Endothelial cell of umbilical vein (primary cell): ENCODE measurements around the gene TNFRSF1A. TPM values are rescaled to one million over a fixed set of nuclear protein-coding genes. Genes with fewer than 3 reads are reported as not detected.
A peak's percentile ranks its signal among the peaks of the same experiment; 100 is the strongest.

Experiments used
- BruUV-seq: library from RNA; stranded (reverse); fragments of 400-500 nt; replicated peaks from 2 replicates; lab custom pipeline; 2021; lab: Mats Ljungman, UMichigan
- CTCF ChIA-PET: fragments of 300-600, 350-600 bp; sonication (Branson Sonifier 250); formaldehyde crosslinking; loops from one replicate; lab custom pipeline; 2021; ENCODE audit warnings: antibody characterized with exemption, inconsistent platforms; lab: Charles Lee
- POLR2A ChIA-PET: fragments of 300-600, 350-600 bp; sonication (Branson Sonifier 250); formaldehyde crosslinking; loops from one replicate; lab custom pipeline; 2021; ENCODE audit warnings: antibody characterized with exemption, inconsistent platforms; lab: Charles Lee
- DNase-seq: peaks from one replicate; pipeline ENCODE4 v3.0.0-alpha.2; 2011; ENCODE audit warnings: low read depth, low spot score
- FAIRE-seq: peaks from 2 replicates; lab custom pipeline; 2011; peaks lifted over from hg19 to GRCh38; lab: Jason Lieb, UNC
- H2AFZ ChIP-seq: 2 replicates; pipeline ENCODE4 v1.6.0; 2012; ENCODE audit warnings: low read depth, low read length, control low read depth, inconsistent platforms
- H3K27ac ChIP-seq: 2 replicates; pipeline ENCODE4 v1.5.1; 2011; ENCODE audit warnings: low read depth, mild to moderate bottlenecking, control low read depth, low read length, moderate library complexity; ENCODE audit not compliant: insufficient read depth
- H3K27me3 ChIP-seq, 2 experiments: 2 replicates each; pipeline versions ENCODE4 v1.6.0 to v1.6.1; 2011; ENCODE audit warnings: low read length in 2 of 2, mixed read lengths in 1 of 2; ENCODE audit not compliant: control insufficient read depth in 2 of 2, insufficient read depth in 2 of 2
- H3K36me3 ChIP-seq, 2 experiments: 2 replicates in 1 of 2; 3 replicates in 1 of 2; pipeline ENCODE4 v1.5.1; 2011; ENCODE audit warnings: low read length in 2 of 2, mild to moderate bottlenecking in 1 of 2, moderate library complexity in 1 of 2; ENCODE audit not compliant: control insufficient read depth in 2 of 2, insufficient read depth in 2 of 2; ENCODE audit errors: extremely low read depth in 1 of 2
- H3K4me1 ChIP-seq: 3 replicates; pipeline ENCODE4 v1.5.1; 2011; ENCODE audit warnings: mild to moderate bottlenecking, low read length; ENCODE audit not compliant: control insufficient read depth, insufficient read depth; ENCODE audit errors: extremely low read depth
- H3K4me2 ChIP-seq: 2 replicates; pipeline ENCODE4 v1.6.1; 2011; ENCODE audit warnings: low read length, control low read depth, mixed read lengths; ENCODE audit not compliant: insufficient read depth
- H3K4me3 ChIP-seq, 3 experiments: fragments of 200-600 bp in 1 of 3; sonication (generic), shearing (Covaris generic) in 1 of 3; replicated peaks in 1 of 3; 2 replicates each; pipeline ENCODE4 v1.5.1; 2011 to 2016; ENCODE audit warnings: control low read depth in 3 of 3, low read length in 3 of 3, mild to moderate bottlenecking in 2 of 3, inconsistent platforms in 1 of 3, low read depth in 1 of 3, moderate library complexity in 1 of 3; ENCODE audit not compliant: insufficient read depth in 1 of 3
- H3K79me2 ChIP-seq: 2 replicates; pipeline ENCODE4 v1.6.0; 2012; ENCODE audit warnings: low read length, inconsistent platforms; ENCODE audit not compliant: control insufficient read depth, insufficient read depth
- H3K9ac ChIP-seq: replicated peaks from 2 replicates; pipeline ENCODE3; 2011; ENCODE audit warnings: low read length, control low read depth; ENCODE audit not compliant: insufficient read depth; ENCODE audit errors: extremely low read depth
- H3K9me1 ChIP-seq: replicated peaks from 3 replicates; pipeline ENCODE4 v1.6.0; 2011; ENCODE audit warnings: mild to moderate bottlenecking, low read length; ENCODE audit not compliant: control insufficient read depth, insufficient read depth; ENCODE audit errors: extremely low read depth
- H3K9me3 ChIP-seq: replicated peaks from 2 replicates; pipeline ENCODE4 v1.5.1; 2012; ENCODE audit warnings: low read length, inconsistent platforms; ENCODE audit not compliant: control insufficient read depth, insufficient read depth
- H4K20me1 ChIP-seq: replicated peaks from 2 replicates; pipeline ENCODE3; 2011; ENCODE audit warnings: mild to moderate bottlenecking, low read length; ENCODE audit not compliant: control insufficient read depth, insufficient read depth; ENCODE audit errors: extremely low read depth
- EZH2 ChIP-seq: IDR thresholded peaks from 2 replicates; pipeline ENCODE4 v1.6.1; 2012; ENCODE audit warnings: borderline replicate concordance, low read depth, mild to moderate bottlenecking, moderate library complexity, low read length, inconsistent platforms; ENCODE audit not compliant: severe bottlenecking
- FOS ChIP-seq: IDR thresholded peaks from 2 replicates; pipeline ENCODE4 v1.6.1; 2011; ENCODE audit warnings: mild to moderate bottlenecking, low read length, moderate library complexity, borderline replicate concordance; ENCODE audit not compliant: insufficient read depth
- GATA2 ChIP-seq: IDR thresholded peaks from 2 replicates; pipeline ENCODE4 v1.7.0; 2011; ENCODE audit warnings: low read depth, mild to moderate bottlenecking, moderate library complexity, mixed read lengths, low read length; ENCODE audit not compliant: insufficient read length, insufficient read depth
- JUN ChIP-seq: IDR thresholded peaks from 2 replicates; pipeline ENCODE4 v1.6.1; 2011; ENCODE audit warnings: borderline replicate concordance, low read depth; ENCODE audit not compliant: insufficient read length, insufficient read depth
- MYC ChIP-seq: IDR thresholded peaks from one replicate; pipeline ENCODE4 v1.6.1; 2011; ENCODE audit warnings: mild to moderate bottlenecking, low read depth, low read length
- POLR2A ChIP-seq: IDR thresholded peaks from 2 replicates; pipeline ENCODE4 v1.6.1; 2012; ENCODE audit warnings: low read depth, mild to moderate bottlenecking, control low read depth, low read length
- POLR2AphosphoS5 ChIP-seq: IDR thresholded peaks from 2 replicates; pipeline ENCODE4 v1.6.1; 2012; ENCODE audit warnings: low read depth, mild to moderate bottlenecking, control low read depth, low read length, moderate library complexity; ENCODE audit not compliant: insufficient read depth
- dilution Hi-C: fragments of 300-500 bp; cut with MboI; formaldehyde crosslinking; loops from one replicate; pipeline ENCODE4 v1.15.0; 2019; ENCODE audit warnings: low sequenced_read_pairs; ENCODE audit not compliant: extremely low pct_ligation_motif_present
- intact Hi-C: fragments of 100-400 bp; cut with micrococcal nuclease; formaldehyde crosslinking; loops from one replicate; pipeline ENCODE4 v1.10.0; 2022
- polyA plus RNA-seq, 4 experiments: library from polyadenylated mRNA; depleted of rRNA in 3 of 4; stranded (reverse) in 3 of 4; unstranded in 1 of 4; fragments of >200 nt; gene quantifications; 2 replicates each; pipeline versions ENCODE4 v1.2.1 to v1.2.3, GENCODE V29; 2011 to 2012; ENCODE audit warnings: missing spikeins in 1 of 4
- total RNA-seq: library from RNA; stranded (reverse); gene quantifications from 2 replicates; pipeline ENCODE4 v1.2.3, GENCODE V29; 2021
- TF ChIP-seq, protein P1 (sequence below): IDR thresholded peaks from 2 replicates; pipeline ENCODE4 v1.6.1; 2011; ENCODE audit not compliant: insufficient read depth, insufficient read length
- TF ChIP-seq, protein P2 (sequence below), 2 donors: IDR thresholded peaks; 1 replicate in 1 of 2; 2 replicates in 1 of 2; pipeline ENCODE4 v1.5.1; 2011; ENCODE audit warnings: low read length in 2 of 2, mild to moderate bottlenecking in 2 of 2, moderate library complexity in 2 of 2, control low read depth in 1 of 2, inconsistent platforms in 1 of 2, low read depth in 1 of 2; ENCODE audit not compliant: insufficient read depth in 1 of 2; ENCODE audit errors: extremely low read depth in 1 of 2

TNFRSF1A gene
- total and polyA plus RNA-seq, 2 donors (not counting 3 experiments of a cell fraction or from before 2014, with no cell fraction given): 86.5 to 98.2 TPM

DNA sequence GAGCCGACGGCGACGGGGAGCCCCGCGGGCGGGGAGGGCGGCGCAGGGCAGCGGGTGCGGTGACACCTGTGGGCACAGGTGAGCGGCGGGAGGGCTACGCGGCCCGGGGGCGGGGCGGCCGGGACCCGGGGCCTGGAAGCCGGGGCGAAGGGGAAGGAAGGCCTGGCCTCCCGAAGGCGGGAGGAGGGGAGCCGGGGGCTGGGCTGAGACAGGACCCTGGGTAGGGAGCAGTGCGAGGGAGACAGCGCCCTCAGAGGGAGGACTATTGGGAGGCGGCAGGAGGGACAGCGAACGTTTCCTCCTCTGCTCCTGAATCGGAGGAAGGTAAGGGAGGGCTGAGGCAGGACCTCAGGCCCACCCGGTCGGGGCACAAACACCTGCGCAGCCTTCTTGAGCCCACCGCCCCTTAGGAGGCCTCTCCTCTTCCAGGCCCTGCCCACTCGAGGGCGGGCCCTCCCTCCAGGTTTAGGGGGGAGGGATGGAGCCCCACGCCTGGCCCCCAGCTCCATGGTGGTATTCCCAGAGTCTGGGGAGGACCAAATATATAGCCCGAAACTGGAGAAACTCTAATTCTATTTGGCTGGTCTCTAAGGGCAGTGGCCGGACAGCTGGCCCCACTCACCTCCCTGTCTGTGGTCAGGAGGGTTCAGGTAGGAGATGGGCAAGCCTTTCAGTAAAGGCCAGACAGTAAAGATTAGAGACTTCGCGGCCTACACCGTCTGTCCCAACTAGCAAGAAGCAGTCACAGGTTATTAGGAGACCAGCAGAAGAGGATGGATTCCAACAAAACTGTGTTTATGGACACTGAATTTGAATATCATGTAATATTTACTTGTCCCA, 30.9 kb downstream of the TNFRSF1A start:
- Histone ChIP-seq H3K4me1 (no peaks in the 10 kb centered on the region), H3K9me3 (no peaks in the 10 kb centered on the region), H4K20me1 (no peaks in the 10 kb centered on the region), H3K27me3 (peaks cover 0 to 4% of the 10 kb centered on the region in 2 experiments), H2AFZ (no peak overlapping the region), H3K4me3 (peak overlapping the region in 1 of 3 experiments; percentile 18), H3K9ac (no peak overlapping the region), H3K79me2 (no peaks in the 10 kb centered on the region), H3K36me3 (no peaks in the 10 kb centered on the region), H3K4me2 (no peak overlapping the region), H3K9me1 (no peaks in the 10 kb centered on the region), H3K27ac (no peak overlapping the region)
- ChIA-PET POLR2A (no interaction called here), CTCF (interaction anchor here (1.1 kb wide), 1 partner anchor 12 kb away, joined by 4 read pairs; no protein-coding TSS in a partner anchor)
- intact Hi-C loops (no loop called here), dilution Hi-C loops (no loop called here)
- peak; percentile 53 for TF ChIP-seq EZH2
- TF ChIP-seq, protein P1, sequence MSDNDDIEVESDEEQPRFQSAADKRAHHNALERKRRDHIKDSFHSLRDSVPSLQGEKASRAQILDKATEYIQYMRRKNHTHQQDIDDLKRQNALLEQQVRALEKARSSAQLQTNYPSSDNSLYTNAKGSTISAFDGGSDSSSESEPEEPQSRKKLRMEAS: no peak
- DNase-seq: no peak
- no TSS peak for BruUV-seq
- no peak for FAIRE-seq

DNA sequence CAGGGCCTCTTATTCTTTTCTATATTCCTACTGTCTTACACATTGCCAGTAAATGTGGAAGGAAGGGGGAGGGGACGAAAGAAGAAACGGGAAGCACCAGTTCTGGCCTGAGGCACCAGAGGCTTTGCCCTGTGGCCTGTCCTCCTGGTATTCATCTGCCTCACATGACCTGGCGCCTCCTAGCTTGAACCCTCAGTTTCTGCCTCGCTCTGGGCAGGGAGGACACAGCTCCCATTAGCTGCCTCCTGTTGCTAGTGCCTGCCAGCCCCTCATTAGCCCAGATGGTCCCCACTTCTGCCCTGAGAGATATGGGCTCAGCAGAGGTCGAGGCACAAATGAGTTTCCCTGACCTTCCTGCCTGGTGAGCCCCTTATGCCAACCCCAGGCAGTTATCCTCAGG, 34.3 kb downstream of the TNFRSF1A start:
- no peak overlapping the region for H3K9ac ChIP-seq
- H3K36me3 ChIP-seq: no peaks in the 10 kb centered on the region
- no peaks in the 10 kb centered on the region for H3K9me3 ChIP-seq
- FAIRE-seq: no peak
- H3K79me2 ChIP-seq: no peaks in the 10 kb centered on the region
- H3K27ac ChIP-seq: no peak overlapping the region
- H3K4me1 ChIP-seq: no peaks in the 10 kb centered on the region
- dilution Hi-C loops: no loop called here
- H3K4me2 ChIP-seq: no peak overlapping the region
- ChIA-PET POLR2A (no interaction called here), CTCF (interaction anchor here (0.9 to 1.4 kb wide), 3 partner anchors 14 to 158 kb away, joined by 3 to 4 read pairs (median 3); no protein-coding TSS in a partner anchor)
- BruUV-seq: no TSS peak
- H3K4me3 ChIP-seq: no peak overlapping the region
- no peak for DNase-seq
- TF ChIP-seq JUN (no peak), POLR2AphosphoS5 (no peak), EZH2 (no peak), POLR2A (no peak), GATA2 (no peak), FOS (no peak), MYC (no peak)
- TF ChIP-seq, protein P2, sequence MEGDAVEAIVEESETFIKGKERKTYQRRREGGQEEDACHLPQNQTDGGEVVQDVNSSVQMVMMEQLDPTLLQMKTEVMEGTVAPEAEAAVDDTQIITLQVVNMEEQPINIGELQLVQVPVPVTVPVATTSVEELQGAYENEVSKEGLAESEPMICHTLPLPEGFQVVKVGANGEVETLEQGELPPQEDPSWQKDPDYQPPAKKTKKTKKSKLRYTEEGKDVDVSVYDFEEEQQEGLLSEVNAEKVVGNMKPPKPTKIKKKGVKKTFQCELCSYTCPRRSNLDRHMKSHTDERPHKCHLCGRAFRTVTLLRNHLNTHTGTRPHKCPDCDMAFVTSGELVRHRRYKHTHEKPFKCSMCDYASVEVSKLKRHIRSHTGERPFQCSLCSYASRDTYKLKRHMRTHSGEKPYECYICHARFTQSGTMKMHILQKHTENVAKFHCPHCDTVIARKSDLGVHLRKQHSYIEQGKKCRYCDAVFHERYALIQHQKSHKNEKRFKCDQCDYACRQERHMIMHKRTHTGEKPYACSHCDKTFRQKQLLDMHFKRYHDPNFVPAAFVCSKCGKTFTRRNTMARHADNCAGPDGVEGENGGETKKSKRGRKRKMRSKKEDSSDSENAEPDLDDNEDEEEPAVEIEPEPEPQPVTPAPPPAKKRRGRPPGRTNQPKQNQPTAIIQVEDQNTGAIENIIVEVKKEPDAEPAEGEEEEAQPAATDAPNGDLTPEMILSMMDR (IDR thresholded peaks at IDR 0.05; ENCODE audit: extremely low read depth in 1 of 2, insufficient read depth in 1 of 2, low read depth in 1 of 2, low read length in 2 of 2): no peak
- TF ChIP-seq, protein P1: no peak
- intact Hi-C loops: no loop called here
- H2AFZ ChIP-seq: no peak overlapping the region
- peaks cover 4 to 7% of the 10 kb centered on the region in 2 experiments for H3K27me3 ChIP-seq
- H4K20me1 ChIP-seq: no peaks in the 10 kb centered on the region
- H3K9me1 ChIP-seq: no peaks in the 10 kb centered on the region
